ENCODE data around the gene KCNK16. TPM values are rescaled to one million over a fixed set of nuclear protein-coding genes. Genes with fewer than 3 reads are reported as not detected.

KCNK16 gene
- total RNA-seq, 1 experiment from 2014 or later = not detected

DNA sequence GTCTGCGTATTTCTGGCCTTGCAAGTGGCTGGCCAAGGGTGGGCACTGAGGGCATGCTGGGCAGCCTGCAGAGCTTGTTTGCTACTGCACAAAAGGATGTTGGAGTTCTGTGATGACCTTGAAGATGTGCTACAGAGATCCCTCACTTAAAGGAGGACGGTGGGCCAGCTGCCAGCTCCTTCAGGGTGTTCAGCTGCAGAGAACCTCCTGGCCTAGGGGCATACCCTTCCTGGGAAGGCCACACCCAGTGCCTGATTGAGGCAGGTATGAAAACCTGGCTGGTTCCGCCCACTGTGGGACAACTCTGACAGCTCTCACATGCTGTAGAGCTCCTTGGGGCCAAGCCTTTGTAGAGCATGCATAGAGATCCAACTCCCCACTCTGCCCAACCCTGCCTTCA lies 5.2 kb downstream of the KCNK16 start:
- intact Hi-C loops (cut with micrococcal nuclease; ENCODE audit: unreplicated experiment) = no loop called here
- no peak overlapping the region for H3K4me2 ChIP-seq
- POLR2A ChIA-PET (ENCODE audit: unreplicated experiment) = no interaction called here
- TF ChIP-seq, protein P1, sequence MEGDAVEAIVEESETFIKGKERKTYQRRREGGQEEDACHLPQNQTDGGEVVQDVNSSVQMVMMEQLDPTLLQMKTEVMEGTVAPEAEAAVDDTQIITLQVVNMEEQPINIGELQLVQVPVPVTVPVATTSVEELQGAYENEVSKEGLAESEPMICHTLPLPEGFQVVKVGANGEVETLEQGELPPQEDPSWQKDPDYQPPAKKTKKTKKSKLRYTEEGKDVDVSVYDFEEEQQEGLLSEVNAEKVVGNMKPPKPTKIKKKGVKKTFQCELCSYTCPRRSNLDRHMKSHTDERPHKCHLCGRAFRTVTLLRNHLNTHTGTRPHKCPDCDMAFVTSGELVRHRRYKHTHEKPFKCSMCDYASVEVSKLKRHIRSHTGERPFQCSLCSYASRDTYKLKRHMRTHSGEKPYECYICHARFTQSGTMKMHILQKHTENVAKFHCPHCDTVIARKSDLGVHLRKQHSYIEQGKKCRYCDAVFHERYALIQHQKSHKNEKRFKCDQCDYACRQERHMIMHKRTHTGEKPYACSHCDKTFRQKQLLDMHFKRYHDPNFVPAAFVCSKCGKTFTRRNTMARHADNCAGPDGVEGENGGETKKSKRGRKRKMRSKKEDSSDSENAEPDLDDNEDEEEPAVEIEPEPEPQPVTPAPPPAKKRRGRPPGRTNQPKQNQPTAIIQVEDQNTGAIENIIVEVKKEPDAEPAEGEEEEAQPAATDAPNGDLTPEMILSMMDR (conservative IDR thresholded peaks at IDR 0.05) = no peak
- TF ChIP-seq EZH2 (IDR thresholded peaks at IDR 0.05; ENCODE audit: low read depth) = no peak
- H3K27ac ChIP-seq = no peak overlapping the region
- no peaks in the 10 kb centered on the region for H3K9me2 ChIP-seq (ENCODE audit: insufficient read depth)
- no peaks in the 10 kb centered on the region for H3K9me3 ChIP-seq (ENCODE audit: insufficient read depth, low read depth)
- CTCF ChIA-PET = no interaction called here
- H3K36me3 ChIP-seq (ENCODE audit: low read depth) = no peaks in the 10 kb centered on the region
- no peaks in the 10 kb centered on the region for H3F3A ChIP-seq (ENCODE audit: insufficient read depth, low read depth)
- H4K20me1 ChIP-seq (ENCODE audit: insufficient read depth) = no peaks in the 10 kb centered on the region
- no peaks in the 10 kb centered on the region for H3K79me2 ChIP-seq (ENCODE audit: low read depth)
- no TSS peak for BruUV-seq (replicated peaks)
- H3K4me1 ChIP-seq (replicated peaks; ENCODE audit: insufficient read depth) = no peaks in the 10 kb centered on the region
- no peak overlapping the region for H2AFZ ChIP-seq
- H3K4me3 ChIP-seq = no peak overlapping the region
- no peak for DNase-seq
- peaks cover 81% of the 10 kb centered on the region for H3K27me3 ChIP-seq (ENCODE audit: insufficient read depth, low read depth)

DNA sequence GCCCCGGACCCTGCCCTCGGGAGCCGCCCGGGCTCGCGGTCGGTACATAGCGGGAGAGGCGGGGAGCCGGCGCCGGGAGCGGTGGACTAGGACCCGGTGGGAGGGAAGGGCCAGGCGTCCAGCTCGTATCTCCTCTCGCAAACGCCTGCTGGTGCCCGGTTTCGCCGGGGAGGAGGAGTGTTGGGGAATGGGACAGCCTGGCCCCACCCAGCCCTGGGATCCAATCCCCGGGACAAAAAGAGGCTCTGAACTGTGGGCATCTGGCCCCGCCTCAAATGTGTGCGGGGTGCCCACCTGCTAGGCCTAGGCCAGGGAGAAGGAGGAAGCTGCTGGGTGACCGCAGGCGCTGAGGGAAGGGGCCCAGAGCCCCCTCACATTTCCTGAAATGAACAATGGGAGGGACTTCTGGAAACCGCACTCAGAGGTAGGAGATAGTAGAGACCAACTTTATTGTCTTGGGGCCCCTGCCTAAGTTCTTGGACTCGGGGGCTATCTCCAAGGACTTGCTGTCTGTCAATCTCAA lies 8.2 kb downstream of the KCNK16 start, which contains the start of gene KCNK17:
Gene KCNK17, minus strand, starts transcription at position 147 of the 523 bp plus-strand sequence. Its CDS starts 99 bp downstream, at position 48.
- H3K79me2 ChIP-seq (ENCODE audit: low read depth) = no peaks in the 10 kb centered on the region
- no peak within 1 kb of the TSS for H3K4me2 ChIP-seq
- no peaks in the 10 kb centered on the region for H3F3A ChIP-seq (ENCODE audit: insufficient read depth, low read depth)
- H4K20me1 ChIP-seq (ENCODE audit: insufficient read depth) = no peaks in the 10 kb centered on the region
- H3K4me3 ChIP-seq = no peak within 1 kb of the TSS
- ChIA-PET POLR2A (ENCODE audit: unreplicated experiment) (no interaction called here), CTCF (no interaction called here)
- no peaks in the 10 kb centered on the region for H3K36me3 ChIP-seq (ENCODE audit: low read depth)
- intact Hi-C loops (cut with micrococcal nuclease; ENCODE audit: unreplicated experiment) = no loop called here
- no peak for DNase-seq
- H3K4me1 ChIP-seq (replicated peaks; ENCODE audit: insufficient read depth) = no peaks in the 10 kb centered on the region
- peaks cover 64% of the 10 kb centered on the region for H3K27me3 ChIP-seq (ENCODE audit: insufficient read depth, low read depth)
- TF ChIP-seq, protein P1 (conservative IDR thresholded peaks at IDR 0.05) = no peak
- no peak for TF ChIP-seq EZH2 (IDR thresholded peaks at IDR 0.05; ENCODE audit: low read depth)
- H2AFZ ChIP-seq = no peak within 1 kb of the TSS
- H3K9me3 ChIP-seq (ENCODE audit: insufficient read depth, low read depth) = no peaks in the 10 kb centered on the region
- no TSS peak for BruUV-seq (replicated peaks)
- H3K9me2 ChIP-seq (ENCODE audit: insufficient read depth) = no peaks in the 10 kb centered on the region
- H3K27ac ChIP-seq = no peak within 1 kb of the TSS

DNA sequence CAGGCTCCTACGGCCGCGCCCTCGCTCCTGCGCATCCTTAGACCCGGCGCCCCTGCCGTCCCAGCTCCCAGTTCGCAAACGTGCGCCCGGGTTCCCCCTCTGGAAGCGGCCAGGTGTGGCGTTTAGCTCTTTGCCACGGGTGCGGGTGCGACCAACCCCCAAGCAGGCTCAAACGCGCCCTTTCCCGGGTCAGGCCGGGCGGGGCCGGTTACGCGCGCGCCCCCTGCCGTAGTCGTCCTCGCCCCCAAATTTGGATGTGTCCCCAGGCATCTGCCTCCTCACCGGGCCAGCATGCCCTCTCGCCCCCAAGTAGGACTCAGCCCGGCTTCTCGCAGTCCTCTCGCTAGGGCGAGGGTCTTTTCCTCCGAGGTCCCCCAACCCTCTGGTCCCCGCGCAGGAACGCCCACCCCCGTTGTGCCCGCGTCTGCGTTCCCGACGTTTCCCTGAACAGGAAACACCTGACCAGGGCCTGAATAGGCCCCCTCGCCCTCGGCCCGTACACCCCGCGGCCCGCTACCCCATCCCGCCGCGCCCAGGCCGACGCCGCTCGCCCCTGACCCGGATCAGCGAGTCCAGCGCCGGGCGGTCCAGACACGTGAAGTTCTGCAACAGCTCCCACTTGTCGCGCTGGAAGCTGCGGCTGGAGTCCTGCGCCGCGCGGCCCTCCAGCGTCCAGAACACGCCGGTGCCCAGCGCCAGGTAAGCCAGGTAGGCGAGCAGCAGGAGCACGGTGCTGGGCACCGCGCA lies 8.8 kb downstream of the KCNK16 start:
- H3K36me3 ChIP-seq (ENCODE audit: low read depth) = no peaks in the 10 kb centered on the region
- H3K4me2 ChIP-seq = no peak overlapping the region
- H3K27me3 ChIP-seq (ENCODE audit: insufficient read depth, low read depth) = peaks cover 57% of the 10 kb centered on the region
- no peaks in the 10 kb centered on the region for H3K9me3 ChIP-seq (ENCODE audit: insufficient read depth, low read depth)
- BruUV-seq (replicated peaks) = no TSS peak
- intact Hi-C loops (cut with micrococcal nuclease; ENCODE audit: unreplicated experiment) = no loop called here
- H3F3A ChIP-seq (ENCODE audit: insufficient read depth, low read depth) = no peaks in the 10 kb centered on the region
- H3K4me3 ChIP-seq = no peak overlapping the region
- H3K9me2 ChIP-seq (ENCODE audit: insufficient read depth) = no peaks in the 10 kb centered on the region
- H2AFZ ChIP-seq = no peak overlapping the region
- ChIA-PET POLR2A (ENCODE audit: unreplicated experiment) (no interaction called here), CTCF (no interaction called here)
- no peak for TF ChIP-seq EZH2 (IDR thresholded peaks at IDR 0.05; ENCODE audit: low read depth)
- TF ChIP-seq, protein P1 (conservative IDR thresholded peaks at IDR 0.05) = no peak
- no peak overlapping the region for H3K27ac ChIP-seq
- no peaks in the 10 kb centered on the region for H3K4me1 ChIP-seq (replicated peaks; ENCODE audit: insufficient read depth)
- no peaks in the 10 kb centered on the region for H4K20me1 ChIP-seq (ENCODE audit: insufficient read depth)
- H3K79me2 ChIP-seq (ENCODE audit: low read depth) = no peaks in the 10 kb centered on the region
- DNase-seq = no peak

All from PC-9 (cell line).